Bone marrow (tissue), 2 donors: Measurements from ENCODE around the gene STAG1.
A peak's percentile ranks its signal among the peaks of the same experiment; 100 is the strongest.
"Not testable (repeated sequence)": the region's sequence is repeated elsewhere in the genome, so short reads cannot be mapped to it uniquely, and the experiment has no call there.

Experiments used
- DNase-seq, 2 donors: peaks; one replicate each; lab custom pipeline; 2025; lab: John Stamatoyannopoulos, UW

Gene STAG1

DNA sequence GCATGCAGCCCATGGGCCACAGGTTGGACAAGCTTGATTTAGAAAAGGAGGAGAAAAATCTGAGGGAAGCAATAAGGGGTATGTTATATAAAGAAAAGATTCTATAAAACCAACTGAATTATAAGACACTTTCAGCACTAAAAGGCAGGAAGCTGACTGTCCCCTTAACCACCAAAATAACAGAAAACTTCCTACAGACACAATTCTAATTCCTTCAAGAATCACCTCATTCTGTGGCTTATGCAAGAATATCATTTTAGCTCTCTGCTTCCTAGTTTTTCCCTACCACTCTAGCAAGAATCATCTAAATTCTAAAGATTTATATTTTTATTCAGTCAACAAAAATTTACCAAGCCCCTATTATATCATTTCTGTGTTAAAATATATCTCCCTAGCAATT lies 6.3 kb downstream of the STAG1 start:
- DNase-seq, result peak in 1 of 2 donors; percentile 5

- DNase-seq, result no peak
Observed at GRCh38 chr3:136741063-136741462, 11.1 kb downstream of the STAG1 start.

DNA sequence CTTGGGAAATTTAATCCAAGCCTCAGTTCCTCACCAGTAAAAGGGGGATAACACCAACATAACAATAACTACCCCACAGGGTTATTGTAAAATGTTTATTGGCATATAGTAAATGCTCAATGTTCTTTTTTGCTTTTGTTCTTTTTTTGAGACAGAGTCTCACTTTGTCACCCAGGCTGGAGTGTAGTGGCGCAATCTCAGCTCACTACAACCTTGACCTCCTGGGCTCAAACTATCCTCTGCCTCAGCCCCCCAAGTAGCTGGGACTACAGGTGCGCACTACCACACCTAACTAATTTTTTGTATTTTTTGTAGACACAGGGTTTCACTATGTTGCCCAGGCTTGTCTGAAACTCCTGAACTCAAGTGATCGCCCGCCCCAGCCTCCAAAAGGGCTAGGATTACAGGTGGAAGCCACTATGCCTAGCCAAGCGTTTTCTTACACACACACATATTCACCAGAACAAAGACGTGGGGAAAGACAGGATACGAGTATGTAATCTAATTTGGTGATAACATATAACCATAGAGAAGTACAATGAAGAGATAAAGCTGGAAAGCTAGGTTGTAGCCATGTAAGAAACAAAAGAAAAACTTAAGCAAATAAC lies 11.7 kb downstream of the STAG1 start:
- no peak for DNase-seq

- not testable (repeated sequence) for DNase-seq
Observed at GRCh38 chr3:136736950-136737349, 15.2 kb downstream of the STAG1 start.

- no peak for DNase-seq
Observed at GRCh38 chr3:136735103-136735502, 17.1 kb downstream of the STAG1 start.

- no peak for DNase-seq
Observed at GRCh38 chr3:136734382-136735070, 17.7 kb downstream of the STAG1 start.

- DNase-seq, result no peak
Observed at GRCh38 chr3:136733317-136733833, 18.8 kb downstream of the STAG1 start.

DNA sequence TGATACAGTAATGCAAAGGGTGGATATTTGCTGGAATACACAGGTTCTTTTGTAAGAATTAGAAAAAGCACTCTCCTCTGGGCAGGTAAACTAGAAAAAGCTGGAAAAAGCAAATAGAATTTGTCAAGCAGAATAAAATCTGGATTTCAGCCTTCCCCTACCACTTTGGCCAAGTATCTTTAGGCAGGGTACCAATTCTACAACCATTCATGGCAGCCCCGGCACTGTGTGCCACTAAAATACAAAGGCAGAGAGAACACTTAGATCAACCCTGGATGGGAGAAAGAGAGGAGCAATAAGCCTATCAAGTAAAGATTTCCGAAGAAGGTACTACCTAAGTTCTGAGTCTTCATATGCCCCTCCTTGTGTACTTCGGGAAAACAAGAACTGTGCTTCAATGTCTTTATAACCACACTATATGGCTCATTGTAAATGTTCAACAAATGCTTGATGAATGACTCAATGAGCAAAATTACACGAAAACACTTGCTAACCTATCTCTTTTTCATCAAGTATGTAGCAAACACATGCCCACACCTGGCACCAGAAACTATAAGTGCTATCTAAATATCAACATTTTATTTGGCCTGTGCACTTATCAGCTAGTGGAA lies 20.8 kb downstream of the STAG1 start:
- DNase-seq, result no peak

DNA sequence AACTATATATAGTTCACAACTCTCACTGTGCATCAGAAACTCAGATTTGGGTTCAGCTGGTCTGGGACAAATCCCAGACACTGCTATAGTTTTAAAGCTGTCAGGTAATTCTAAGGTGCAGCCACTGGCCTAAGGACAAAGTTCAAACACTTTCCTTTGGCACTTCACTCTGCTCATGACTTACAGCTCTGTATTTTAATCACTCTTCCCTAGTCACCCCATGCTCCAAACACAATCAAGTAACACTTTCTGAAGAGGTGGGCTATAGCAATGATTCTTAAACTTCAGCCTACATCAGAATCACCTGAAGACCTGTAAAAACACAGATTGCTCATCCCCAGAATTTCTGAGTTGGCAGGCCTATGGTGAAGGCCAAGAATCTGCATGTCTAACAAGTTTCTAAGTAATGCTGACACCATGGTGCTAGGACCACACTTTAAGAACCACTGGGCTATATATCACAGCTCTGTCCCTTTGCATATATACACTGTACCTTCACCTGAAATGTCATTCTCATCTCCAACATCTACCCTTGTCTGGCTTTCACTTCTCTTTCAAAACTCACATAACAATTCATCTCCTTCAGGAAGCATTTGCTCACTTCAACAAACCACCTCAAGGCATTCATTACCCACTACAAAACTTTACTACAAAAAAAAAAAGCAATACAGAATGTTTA lies 21.4 kb downstream of the STAG1 start:
- DNase-seq, result no peak

DNA sequence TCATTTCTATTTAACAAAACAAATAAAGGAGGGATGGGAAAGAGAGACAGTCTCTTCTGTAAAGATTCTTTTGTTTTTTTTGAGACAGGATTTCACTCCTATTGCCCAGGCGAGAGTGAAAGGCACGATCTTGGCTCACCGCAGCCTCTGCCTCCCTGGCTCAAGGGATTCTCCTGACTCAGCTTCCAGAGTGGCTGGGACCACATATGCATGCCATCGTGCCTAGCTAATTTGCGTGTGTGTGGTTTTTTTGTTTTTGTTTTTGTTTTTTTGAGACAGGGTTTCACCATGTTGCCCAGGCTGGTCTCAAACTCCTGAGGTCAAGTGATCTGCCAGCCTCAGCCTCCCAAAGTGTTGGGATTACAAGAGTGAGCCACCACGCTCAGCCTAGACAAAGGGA lies 23.3 kb downstream of the STAG1 start:
- no peak for DNase-seq

DNA sequence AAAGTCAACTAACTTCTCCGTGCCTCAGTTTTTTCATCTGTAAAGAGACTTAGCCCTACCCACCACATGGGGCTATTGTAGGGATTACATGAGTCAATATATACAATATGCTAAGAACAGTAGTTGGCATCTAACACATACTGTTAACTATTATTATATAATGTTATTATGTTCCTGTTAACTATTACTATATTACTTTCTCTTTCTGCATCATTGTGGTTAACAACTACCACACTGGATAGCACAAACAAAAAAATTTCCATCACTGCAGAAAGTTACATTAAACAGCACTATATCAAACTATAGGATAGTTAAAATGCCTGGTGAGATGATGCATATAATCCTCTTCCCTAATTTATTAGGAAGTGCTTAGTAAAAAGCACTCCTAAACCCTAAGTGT lies 23.7 kb downstream of the STAG1 start:
- no peak for DNase-seq

- no peak for DNase-seq
Observed at GRCh38 chr3:136725468-136725867, 26.7 kb downstream of the STAG1 start.

DNA sequence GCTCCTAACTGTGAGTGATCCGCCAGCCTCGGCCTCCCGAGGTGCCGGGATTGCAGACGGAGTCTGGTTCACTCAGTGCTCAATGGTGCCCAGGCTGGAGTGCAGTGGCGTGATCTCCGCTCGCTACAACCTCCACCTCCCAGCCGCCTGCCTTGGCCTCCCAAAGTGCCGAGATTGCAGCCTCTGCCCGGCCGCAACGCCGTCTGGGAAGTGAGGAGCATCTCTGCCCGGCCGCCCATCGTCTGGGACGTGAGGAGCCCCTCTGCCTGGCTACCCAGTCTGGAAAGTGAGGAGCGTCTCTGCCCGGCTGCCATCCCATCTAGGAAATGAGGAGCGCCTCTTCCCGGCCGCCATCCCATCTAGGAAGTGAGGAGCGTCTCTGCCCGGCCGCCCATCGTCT lies 29.3 kb downstream of the STAG1 start:
- DNase-seq, result not testable (repeated sequence)

DNA sequence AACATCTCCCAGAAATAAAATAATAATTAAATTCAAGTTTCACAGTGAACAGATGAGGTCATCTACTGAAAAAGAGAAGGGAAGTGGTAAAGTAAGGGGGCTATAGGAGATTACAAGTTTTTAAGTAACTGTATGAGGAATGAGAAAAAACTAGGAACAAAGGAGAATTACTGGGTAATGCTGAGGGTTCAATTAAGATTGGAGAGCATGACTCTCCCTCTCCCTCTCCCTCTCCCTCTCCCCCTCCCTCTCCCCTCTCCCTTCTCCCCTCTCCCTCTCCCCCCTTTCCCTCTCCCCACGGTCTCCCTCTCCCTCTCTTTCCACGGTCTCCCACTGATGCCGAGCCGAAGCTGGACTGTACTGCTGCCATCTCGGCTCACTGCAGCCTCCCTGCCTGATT lies 29.8 kb downstream of the STAG1 start:
- not testable (repeated sequence) for DNase-seq

- no peak for DNase-seq
Observed at GRCh38 chr3:136720091-136720490, 32.1 kb downstream of the STAG1 start.

DNA sequence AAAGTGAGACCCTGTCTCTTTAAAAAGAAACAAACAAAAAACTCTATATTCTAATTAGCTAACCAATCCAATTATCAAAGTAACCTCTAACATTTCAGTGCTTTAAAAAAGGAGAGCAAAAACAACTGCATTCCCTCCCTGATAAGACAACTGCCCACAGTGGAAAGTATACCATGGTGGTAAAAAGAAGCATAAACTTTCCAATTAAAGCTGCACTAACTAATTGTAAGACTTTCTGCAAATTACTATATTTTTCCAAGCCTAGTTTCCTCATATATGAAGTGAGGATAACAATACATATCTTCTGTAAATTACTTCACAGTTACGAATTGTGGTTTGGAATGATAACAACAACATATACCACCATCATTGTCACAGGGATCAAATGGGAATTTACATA lies 35.5 kb downstream of the STAG1 start:
- DNase-seq, result no peak

- no peak for DNase-seq
Observed at GRCh38 chr3:136714020-136714419, 38.2 kb downstream of the STAG1 start.

GRCh38 chr3:136712941-136713340 lies 39.2 kb downstream of the STAG1 start:
- DNase-seq, result no peak

GRCh38 chr3:136711888-136712287 lies 40.3 kb downstream of the STAG1 start:
- DNase-seq, result not testable (repeated sequence)

DNA sequence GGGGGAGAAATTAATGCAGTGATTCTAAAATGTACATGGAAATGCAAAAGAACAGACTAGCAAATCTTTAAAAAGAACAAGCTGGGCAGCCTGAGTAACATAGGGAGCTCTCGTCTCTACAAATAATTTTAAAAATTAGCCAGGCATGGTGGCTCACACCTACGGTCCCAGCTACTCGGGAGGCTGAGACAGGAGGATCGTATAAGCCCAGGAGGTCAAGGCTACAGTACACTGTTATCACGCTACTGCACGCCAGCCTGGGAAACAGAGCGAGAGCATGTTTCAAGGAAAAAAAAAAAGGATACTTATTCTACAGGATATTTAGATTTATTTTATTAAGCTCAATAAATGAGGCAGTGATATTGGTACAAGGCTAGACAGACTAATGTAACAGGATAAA lies 40.9 kb downstream of the STAG1 start:
- DNase-seq, result no peak

GRCh38 chr3:136709775-136710174 lies 42.4 kb downstream of the STAG1 start:
- DNase-seq, result not testable (repeated sequence)

DNA sequence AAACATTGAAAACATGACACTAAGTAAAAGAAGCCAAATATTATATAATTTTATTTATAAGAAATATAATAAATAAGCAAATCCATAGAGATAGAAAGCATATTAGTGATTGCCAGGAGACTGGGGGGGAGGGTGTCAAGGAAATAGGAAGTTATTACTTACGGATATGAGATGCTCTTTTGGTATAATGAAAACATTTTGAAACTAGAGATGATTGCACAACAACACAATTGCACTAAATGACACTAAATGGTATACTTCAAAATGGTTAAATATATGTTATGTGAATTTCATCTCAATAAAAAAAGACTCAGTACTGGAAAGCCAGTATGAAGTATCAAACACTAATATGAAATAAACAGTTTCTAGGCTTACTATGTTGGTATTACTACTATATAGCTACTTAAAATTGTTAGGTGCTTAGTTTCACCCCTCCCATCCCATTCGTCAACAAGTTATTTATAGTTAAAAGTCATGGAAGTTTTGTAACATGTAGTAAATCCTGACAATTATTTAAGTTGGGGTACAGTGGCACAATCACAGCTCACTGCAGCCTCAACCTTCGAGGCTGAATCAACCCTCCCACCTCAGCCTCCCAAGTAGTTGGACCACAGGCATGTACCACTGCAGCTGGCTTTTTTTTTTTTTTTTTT lies 43.7 kb downstream of the STAG1 start:
- DNase-seq, result no peak
